Measurements from ENCODE around the gene SNRNP200. TPM values are rescaled to one million over a fixed set of nuclear protein-coding genes. Genes with fewer than 3 reads are reported as not detected.

Gene SNRNP200
- total and polyA plus RNA-seq, 4 donors, result 65.9 to 106 (median 88.0) TPM

- ATAC-seq (ENCODE audit: insufficient read depth, low FRiP score) (no peak), DNase-seq (no peak)
- WGBS, 2 donors, result 21 to 42% methylated on average over 7 of the region's 7 CpGs
These were observed 10.2 kb upstream of the SNRNP200 start for GRCh38 chr2:96315400-96316071.

GRCh38 chr2:96315005-96315399, 9.7 kb upstream of the SNRNP200 start:
- peaks cover 0 to 21% (median 9%) of the 10 kb centered on the region in 3 donors for H3K27me3 ChIP-seq (ENCODE audit: control insufficient read depth in 3 of 3, insufficient read depth in 3 of 3, low read length in 2 of 3)

More at GRCh38 chr2:96315400-96316071, 10.2 kb upstream of the SNRNP200 start:
- Histone ChIP-seq H3K9me3 (ENCODE audit: control insufficient read depth in 4 of 4, insufficient read depth in 3 of 4, low read length in 3 of 4) (no peaks in the 10 kb centered on the region), H3K36me3 (ENCODE audit: control insufficient read depth in 4 of 4, insufficient read depth in 4 of 4, low read length in 4 of 4) (no peaks in the 10 kb centered on the region), H3K9ac (ENCODE audit: insufficient read depth in 1 of 2, low read length in 2 of 2) (no peak overlapping the region), H3K4me3 (no peak overlapping the region), H3K4me1 (ENCODE audit: control insufficient read depth in 5 of 5, insufficient read depth in 5 of 5, low read length in 5 of 5) (no peaks in the 10 kb centered on the region), H3K27me3 (ENCODE audit: control insufficient read depth in 3 of 3, insufficient read depth in 3 of 3, low read length in 2 of 3) (peaks cover 0 to 25% (median 14%) of the 10 kb centered on the region in 3 donors), H3K27ac (ENCODE audit: low read depth in 1 of 2, low read length in 1 of 2) (no peak overlapping the region)
- no peak for TF ChIP-seq CTCF (IDR thresholded peaks at IDR 0.05; ENCODE audit: control extremely low read depth, extremely low read depth)

DNA sequence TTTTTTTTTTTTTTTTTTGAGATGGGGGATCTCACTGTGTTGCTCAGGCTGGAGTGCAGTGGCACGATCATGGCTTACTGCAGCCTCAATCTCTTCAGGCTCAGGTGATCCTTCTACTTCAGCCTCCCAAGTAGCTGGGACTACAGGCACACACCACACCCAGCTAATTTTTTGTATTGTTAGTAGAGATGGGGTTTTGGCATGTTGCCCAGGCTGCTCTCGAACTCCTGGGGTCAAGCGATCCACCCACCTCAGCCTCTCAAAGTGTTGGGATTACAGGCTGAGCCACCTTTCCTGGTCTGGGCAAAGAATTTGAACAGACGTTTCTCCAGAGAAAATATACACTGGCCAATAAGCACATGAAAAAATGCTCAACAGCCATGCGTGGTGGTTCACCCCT, 2.9 kb upstream of the SNRNP200 start:
- Histone ChIP-seq H3K4me1 (ENCODE audit: control insufficient read depth in 5 of 5, insufficient read depth in 5 of 5, low read length in 5 of 5) (peaks cover 4 to 17% (median 9%) of the 10 kb centered on the region in 5 donors), H3K4me3 (no peak overlapping the region), H3K27me3 (ENCODE audit: control insufficient read depth in 3 of 3, insufficient read depth in 3 of 3, low read length in 2 of 3) (no peaks in the 10 kb centered on the region), H3K9me3 (ENCODE audit: control insufficient read depth in 4 of 4, insufficient read depth in 3 of 4, low read length in 3 of 4) (no peaks in the 10 kb centered on the region), H3K36me3 (ENCODE audit: control insufficient read depth in 4 of 4, insufficient read depth in 4 of 4, low read length in 4 of 4) (peaks cover under 1 to 9% (median 2%) of the 10 kb centered on the region in 4 donors), H3K27ac (ENCODE audit: low read depth in 1 of 2, low read length in 1 of 2) (no peak overlapping the region), H3K9ac (ENCODE audit: insufficient read depth in 1 of 2, low read length in 2 of 2) (no peak overlapping the region)
- TF ChIP-seq CTCF (IDR thresholded peaks at IDR 0.05; ENCODE audit: control extremely low read depth, extremely low read depth), result no peak
- DNase-seq (no peak), ATAC-seq (ENCODE audit: insufficient read depth, low FRiP score) (no peak)
- WGBS, 2 donors, result 73 to 82% methylated on average over 5 of the region's 5 CpGs

More at GRCh38 chr2:96315005-96315399, 9.7 kb upstream of the SNRNP200 start:
- Histone ChIP-seq H3K4me1 (ENCODE audit: control insufficient read depth in 5 of 5, insufficient read depth in 5 of 5, low read length in 5 of 5) (no peaks in the 10 kb centered on the region), H3K4me3 (no peak overlapping the region), H3K36me3 (ENCODE audit: control insufficient read depth in 4 of 4, insufficient read depth in 4 of 4, low read length in 4 of 4) (no peaks in the 10 kb centered on the region), H3K27ac (ENCODE audit: low read depth in 1 of 2, low read length in 1 of 2) (no peak overlapping the region), H3K9me3 (ENCODE audit: control insufficient read depth in 4 of 4, insufficient read depth in 3 of 4, low read length in 3 of 4) (no peaks in the 10 kb centered on the region), H3K9ac (ENCODE audit: insufficient read depth in 1 of 2, low read length in 2 of 2) (no peak overlapping the region)
- ATAC-seq (ENCODE audit: insufficient read depth, low FRiP score) (no peak), DNase-seq (no peak)
- no peak for TF ChIP-seq CTCF (IDR thresholded peaks at IDR 0.05; ENCODE audit: control extremely low read depth, extremely low read depth)
- 80 to 87% methylated on average over 3 of the region's 3 CpGs for WGBS, 2 donors
